Lower leg skin (tissue), 3 donors: ENCODE results near the gene DLG2.

Experiments used
- POLR2A ChIP-seq, 2 donors: fragments of 450-650 bp; IDR thresholded peaks; one replicate each; pipeline ENCODE4 v1.6.1; 2016 to 2017; ENCODE audit warnings: antibody characterized with exemption in 2 of 2, mild to moderate bottlenecking in 1 of 2, moderate library complexity in 1 of 2
- TF ChIP-seq, protein P1 (sequence below), 3 donors: fragments of 450-650 bp; IDR thresholded peaks; one replicate each; pipeline ENCODE4 v1.5.1; 2016; ENCODE audit warnings: antibody characterized with exemption in 3 of 3, mild to moderate bottlenecking in 3 of 3, moderate library complexity in 2 of 3

DNA sequence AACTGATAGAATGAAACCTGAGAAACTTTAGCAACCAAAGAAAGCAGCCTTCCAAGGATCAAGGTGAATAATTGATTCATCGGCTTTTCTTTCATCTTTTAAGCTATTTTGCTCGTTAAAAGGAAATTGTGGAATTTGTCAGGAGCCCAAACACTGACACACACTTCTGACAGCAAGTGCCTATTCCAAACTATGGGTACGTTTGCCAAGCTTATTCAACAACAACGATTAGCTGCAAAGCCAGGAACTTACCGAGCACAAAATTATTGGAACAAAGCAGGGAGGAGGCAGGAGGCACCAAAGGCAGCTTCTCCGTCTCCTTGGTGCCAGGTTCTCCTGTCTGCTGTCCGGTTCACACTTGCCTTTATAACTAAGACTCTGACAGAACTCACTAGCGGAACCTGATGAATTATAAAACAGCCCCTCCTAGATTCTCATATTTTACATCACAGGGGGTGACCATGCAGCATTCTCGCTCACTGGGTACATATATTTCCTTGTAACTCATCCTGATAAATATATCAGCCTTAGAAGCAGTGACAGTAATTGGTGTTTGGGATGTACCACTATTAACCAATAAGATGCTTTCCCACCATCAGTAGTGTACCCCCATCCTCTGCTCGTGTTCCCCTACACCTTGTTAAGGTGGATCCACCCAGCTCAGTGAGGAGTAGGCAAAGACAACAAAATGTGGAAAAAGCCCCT lies 1945.1 kb downstream of the DLG2 start:
- TF ChIP-seq, protein P1, sequence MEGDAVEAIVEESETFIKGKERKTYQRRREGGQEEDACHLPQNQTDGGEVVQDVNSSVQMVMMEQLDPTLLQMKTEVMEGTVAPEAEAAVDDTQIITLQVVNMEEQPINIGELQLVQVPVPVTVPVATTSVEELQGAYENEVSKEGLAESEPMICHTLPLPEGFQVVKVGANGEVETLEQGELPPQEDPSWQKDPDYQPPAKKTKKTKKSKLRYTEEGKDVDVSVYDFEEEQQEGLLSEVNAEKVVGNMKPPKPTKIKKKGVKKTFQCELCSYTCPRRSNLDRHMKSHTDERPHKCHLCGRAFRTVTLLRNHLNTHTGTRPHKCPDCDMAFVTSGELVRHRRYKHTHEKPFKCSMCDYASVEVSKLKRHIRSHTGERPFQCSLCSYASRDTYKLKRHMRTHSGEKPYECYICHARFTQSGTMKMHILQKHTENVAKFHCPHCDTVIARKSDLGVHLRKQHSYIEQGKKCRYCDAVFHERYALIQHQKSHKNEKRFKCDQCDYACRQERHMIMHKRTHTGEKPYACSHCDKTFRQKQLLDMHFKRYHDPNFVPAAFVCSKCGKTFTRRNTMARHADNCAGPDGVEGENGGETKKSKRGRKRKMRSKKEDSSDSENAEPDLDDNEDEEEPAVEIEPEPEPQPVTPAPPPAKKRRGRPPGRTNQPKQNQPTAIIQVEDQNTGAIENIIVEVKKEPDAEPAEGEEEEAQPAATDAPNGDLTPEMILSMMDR (IDR thresholded peaks at IDR 0.05) = no peak
- TF ChIP-seq POLR2A (IDR thresholded peaks at IDR 0.05) = no peak
